ENCODE data around the gene RAB3C.

Gene RAB3C

DNA sequence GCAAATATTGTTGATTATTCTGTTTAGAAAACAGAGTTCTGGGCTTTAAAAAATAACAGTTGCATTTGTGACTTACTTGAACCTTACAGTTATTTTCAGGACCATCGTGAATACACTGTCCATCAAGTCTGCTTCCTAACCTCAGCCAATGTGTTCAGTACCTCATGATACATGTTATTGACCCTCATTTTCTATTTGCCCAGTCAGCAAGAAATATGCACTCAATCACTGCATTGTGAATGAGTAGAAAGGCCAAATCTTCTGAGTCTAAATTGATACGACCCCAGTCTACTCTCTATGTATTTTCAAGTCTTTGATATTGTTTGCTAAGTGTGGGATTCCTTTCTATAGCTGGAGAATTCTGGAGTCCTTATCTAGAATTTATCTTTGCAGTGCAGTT lies 156.2 kb downstream of the RAB3C start:
- TF ChIP-seq, protein P1, sequence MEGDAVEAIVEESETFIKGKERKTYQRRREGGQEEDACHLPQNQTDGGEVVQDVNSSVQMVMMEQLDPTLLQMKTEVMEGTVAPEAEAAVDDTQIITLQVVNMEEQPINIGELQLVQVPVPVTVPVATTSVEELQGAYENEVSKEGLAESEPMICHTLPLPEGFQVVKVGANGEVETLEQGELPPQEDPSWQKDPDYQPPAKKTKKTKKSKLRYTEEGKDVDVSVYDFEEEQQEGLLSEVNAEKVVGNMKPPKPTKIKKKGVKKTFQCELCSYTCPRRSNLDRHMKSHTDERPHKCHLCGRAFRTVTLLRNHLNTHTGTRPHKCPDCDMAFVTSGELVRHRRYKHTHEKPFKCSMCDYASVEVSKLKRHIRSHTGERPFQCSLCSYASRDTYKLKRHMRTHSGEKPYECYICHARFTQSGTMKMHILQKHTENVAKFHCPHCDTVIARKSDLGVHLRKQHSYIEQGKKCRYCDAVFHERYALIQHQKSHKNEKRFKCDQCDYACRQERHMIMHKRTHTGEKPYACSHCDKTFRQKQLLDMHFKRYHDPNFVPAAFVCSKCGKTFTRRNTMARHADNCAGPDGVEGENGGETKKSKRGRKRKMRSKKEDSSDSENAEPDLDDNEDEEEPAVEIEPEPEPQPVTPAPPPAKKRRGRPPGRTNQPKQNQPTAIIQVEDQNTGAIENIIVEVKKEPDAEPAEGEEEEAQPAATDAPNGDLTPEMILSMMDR (IDR thresholded peaks at IDR 0.05; ENCODE audit: insufficient read depth, low read depth, low read length, missing control alignments): no peak
- H3K4me3 ChIP-seq (ENCODE audit: low read length): no peak overlapping the region
- no peak for DNase-seq (ENCODE audit: low read depth)

DNA sequence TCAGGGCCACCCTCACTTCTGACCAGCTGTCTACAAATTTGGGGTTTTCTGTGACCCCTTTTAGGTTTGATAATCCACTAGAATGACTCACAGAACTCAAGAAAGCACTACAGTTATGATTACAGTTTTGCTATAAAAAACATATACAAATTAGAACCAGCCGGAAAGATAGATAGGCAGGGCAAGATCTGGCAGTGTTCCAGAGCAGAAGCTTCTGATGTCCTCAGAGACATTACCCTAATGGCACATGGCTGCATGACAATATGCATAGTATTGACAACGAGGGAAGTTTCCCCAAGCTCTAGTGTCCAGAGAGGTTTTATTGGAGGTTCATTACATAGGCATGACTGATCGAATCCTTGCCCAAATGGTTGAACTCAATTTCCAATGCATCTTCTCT lies 158.1 kb downstream of the RAB3C start:
- H3K4me3 ChIP-seq (ENCODE audit: low read length): no peak overlapping the region
- DNase-seq (ENCODE audit: low read depth): no peak
- TF ChIP-seq, protein P1 (IDR thresholded peaks at IDR 0.05; ENCODE audit: insufficient read depth, low read depth, low read length, missing control alignments): no peak

- TF ChIP-seq, protein P1 (IDR thresholded peaks at IDR 0.05; ENCODE audit: insufficient read depth, low read depth, low read length, missing control alignments): no peak
- no peak overlapping the region for H3K4me3 ChIP-seq (ENCODE audit: low read length)
- no peak for DNase-seq (ENCODE audit: low read depth)
These were observed 162.5 kb downstream of the RAB3C start for GRCh38 chr5:58745350-58745749.

- no peak for DNase-seq (ENCODE audit: low read depth)
- TF ChIP-seq, protein P1 (IDR thresholded peaks at IDR 0.05; ENCODE audit: insufficient read depth, low read depth, low read length, missing control alignments): no peak
- H3K4me3 ChIP-seq (ENCODE audit: low read length): no peak overlapping the region
These were observed 163.4 kb downstream of the RAB3C start for GRCh38 chr5:58746321-58746720.

DNA sequence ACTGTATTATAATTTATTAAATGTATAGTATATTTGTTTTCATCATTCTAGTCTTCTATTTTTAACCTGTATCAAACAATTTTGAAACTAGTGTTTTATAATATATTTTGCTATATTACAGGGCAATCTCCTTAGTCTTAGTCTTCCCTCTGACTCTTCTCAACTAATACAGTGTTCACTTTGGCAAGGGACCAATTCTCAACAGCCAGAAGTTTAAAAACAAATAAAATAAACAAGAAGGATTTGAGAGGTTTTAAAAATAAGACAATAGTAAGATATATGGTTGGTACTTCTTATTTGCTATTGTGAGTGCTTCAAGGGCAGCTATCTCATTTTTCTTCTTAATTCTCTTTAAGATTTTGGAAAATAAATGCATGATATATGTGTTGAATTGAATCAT lies 167.2 kb downstream of the RAB3C start:
- TF ChIP-seq, protein P1 (IDR thresholded peaks at IDR 0.05; ENCODE audit: insufficient read depth, low read depth, low read length, missing control alignments): no peak
- no peak overlapping the region for H3K4me3 ChIP-seq (ENCODE audit: low read length)
- DNase-seq (ENCODE audit: low read depth): no peak

GRCh38 chr5:58751222-58751837 lies 168.5 kb downstream of the RAB3C start:
- TF ChIP-seq, protein P1 (IDR thresholded peaks at IDR 0.05; ENCODE audit: insufficient read depth, low read depth, low read length, missing control alignments): no peak
- no peak overlapping the region for H3K4me3 ChIP-seq (ENCODE audit: low read length)
- peak; percentile 45 for DNase-seq (ENCODE audit: low read depth)

- no peak overlapping the region for H3K4me3 ChIP-seq (ENCODE audit: low read length)
These were observed 169.2 kb downstream of the RAB3C start for GRCh38 chr5:58752104-58752503.

More at GRCh38 chr5:58752104-58752503, 169.2 kb downstream of the RAB3C start:
- TF ChIP-seq, protein P1 (IDR thresholded peaks at IDR 0.05; ENCODE audit: insufficient read depth, low read depth, low read length, missing control alignments): no peak
- no peak for DNase-seq (ENCODE audit: low read depth)

Measured in epithelial cell of esophagus (primary cell).